Measurements from ENCODE around the gene C15orf40. TPM values are rescaled to one million over a fixed set of nuclear protein-coding genes. Genes with fewer than 3 reads are reported as not detected.

C15orf40 gene
- polyA plus RNA-seq, 2 of the 4 experiments (the other 2 are of a cell fraction), result 48.0 to 55.0 TPM

DNA sequence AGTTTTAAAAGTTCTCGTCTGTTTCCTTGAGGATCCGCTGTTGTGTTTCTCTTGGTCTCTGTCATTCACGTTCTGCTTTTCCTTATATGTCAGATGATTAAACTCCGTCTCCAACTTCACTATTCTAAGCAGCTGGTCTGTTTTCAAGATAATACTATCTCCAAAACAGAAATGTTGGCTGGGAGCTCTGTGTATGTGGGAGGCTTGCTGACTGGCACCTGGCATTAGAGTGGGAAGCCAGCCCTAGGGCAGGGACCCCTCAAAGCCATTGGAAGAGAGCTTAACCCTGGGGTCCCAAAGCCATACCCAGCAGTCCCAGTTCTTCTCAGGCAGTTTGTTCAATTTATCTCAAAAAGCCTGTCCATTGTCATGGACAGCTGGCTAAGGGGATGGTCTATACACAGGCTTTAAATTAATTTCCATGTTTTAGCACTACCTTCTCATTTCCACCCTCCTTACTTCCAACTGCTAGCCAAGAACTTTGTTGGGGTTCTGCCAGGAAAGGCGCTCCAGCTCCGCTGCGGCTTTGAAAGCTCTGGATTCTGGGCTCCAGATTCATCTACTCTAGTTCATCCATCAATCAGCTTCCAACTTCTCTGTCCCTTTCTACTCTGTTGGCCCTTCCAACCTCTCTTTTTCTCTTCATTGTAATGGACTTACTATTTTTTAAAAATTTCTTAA lies 46.4 kb upstream of the C15orf40 start:
- Histone ChIP-seq H3K27ac (no peak overlapping the region), H3K9me3 (no peaks in the 10 kb centered on the region), H3K4me3 (no peak overlapping the region), H3K4me1 (peaks cover 5% of the 10 kb centered on the region; the same call in 1 of the 3 replicates), H3K4me2 (no peak overlapping the region)
- ATAC-seq (no peak), DNase-seq (ENCODE audit: low read depth in 1 of 2, low spot score in 1 of 2) (no peak), FAIRE-seq (no peak)
- ChIA-PET POLR2A (interaction anchor here (1.0 to 2.9 kb wide), 2 partner anchors 9 to 46 kb away, joined by 3 to 21 read pairs; partner anchors contain the start of genes BTBD1 and C15orf40), CTCF (interaction anchor here (1.9 to 2.5 kb wide), 3 partner anchors 9 to 47 kb away, joined by 4 to 9 read pairs (median 7); partner anchors contain the start of genes BTBD1 and C15orf40)
- TF ChIP-seq, protein P1, sequence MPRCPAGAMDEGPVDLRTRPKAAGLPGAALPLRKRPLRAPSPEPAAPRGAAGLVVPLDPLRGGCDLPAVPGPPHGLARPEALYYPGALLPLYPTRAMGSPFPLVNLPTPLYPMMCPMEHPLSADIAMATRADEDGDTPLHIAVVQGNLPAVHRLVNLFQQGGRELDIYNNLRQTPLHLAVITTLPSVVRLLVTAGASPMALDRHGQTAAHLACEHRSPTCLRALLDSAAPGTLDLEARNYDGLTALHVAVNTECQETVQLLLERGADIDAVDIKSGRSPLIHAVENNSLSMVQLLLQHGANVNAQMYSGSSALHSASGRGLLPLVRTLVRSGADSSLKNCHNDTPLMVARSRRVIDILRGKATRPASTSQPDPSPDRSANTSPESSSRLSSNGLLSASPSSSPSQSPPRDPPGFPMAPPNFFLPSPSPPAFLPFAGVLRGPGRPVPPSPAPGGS (IDR thresholded peaks at IDR 0.05), result no peak
- TF ChIP-seq, protein P2, sequence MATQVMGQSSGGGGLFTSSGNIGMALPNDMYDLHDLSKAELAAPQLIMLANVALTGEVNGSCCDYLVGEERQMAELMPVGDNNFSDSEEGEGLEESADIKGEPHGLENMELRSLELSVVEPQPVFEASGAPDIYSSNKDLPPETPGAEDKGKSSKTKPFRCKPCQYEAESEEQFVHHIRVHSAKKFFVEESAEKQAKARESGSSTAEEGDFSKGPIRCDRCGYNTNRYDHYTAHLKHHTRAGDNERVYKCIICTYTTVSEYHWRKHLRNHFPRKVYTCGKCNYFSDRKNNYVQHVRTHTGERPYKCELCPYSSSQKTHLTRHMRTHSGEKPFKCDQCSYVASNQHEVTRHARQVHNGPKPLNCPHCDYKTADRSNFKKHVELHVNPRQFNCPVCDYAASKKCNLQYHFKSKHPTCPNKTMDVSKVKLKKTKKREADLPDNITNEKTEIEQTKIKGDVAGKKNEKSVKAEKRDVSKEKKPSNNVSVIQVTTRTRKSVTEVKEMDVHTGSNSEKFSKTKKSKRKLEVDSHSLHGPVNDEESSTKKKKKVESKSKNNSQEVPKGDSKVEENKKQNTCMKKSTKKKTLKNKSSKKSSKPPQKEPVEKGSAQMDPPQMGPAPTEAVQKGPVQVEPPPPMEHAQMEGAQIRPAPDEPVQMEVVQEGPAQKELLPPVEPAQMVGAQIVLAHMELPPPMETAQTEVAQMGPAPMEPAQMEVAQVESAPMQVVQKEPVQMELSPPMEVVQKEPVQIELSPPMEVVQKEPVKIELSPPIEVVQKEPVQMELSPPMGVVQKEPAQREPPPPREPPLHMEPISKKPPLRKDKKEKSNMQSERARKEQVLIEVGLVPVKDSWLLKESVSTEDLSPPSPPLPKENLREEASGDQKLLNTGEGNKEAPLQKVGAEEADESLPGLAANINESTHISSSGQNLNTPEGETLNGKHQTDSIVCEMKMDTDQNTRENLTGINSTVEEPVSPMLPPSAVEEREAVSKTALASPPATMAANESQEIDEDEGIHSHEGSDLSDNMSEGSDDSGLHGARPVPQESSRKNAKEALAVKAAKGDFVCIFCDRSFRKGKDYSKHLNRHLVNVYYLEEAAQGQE (IDR thresholded peaks at IDR 0.05), result no peak
- no peak for TF ChIP-seq TFCP2L1 (CRISPR knock-in tag; IDR thresholded peaks at IDR 0.05)
- WGBS (ENCODE audit: missing lambda C conversion rate), result 90% methylated on average over 7 of the region's 7 CpGs

DNA sequence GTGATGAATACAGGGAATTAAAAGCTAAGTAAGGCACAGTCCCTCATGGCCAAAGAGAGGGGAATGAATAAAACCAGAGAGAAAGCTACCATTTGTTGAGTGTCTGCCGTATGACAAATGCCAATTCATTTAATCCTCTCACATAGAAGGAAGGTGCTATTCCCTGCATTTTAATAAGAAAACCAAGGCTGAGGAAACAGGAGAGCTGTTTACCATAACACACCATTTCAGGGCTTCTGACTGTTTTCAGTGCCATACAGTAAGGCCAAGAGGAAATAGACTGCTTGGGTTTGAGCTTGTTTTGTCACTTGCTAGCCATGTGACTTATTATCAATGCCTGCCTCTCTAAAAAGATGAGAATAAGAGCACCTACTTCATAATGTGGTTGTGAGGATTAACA lies 45.6 kb upstream of the C15orf40 start:
- DNase-seq (ENCODE audit: low read depth in 1 of 2, low spot score in 1 of 2) (no peak), FAIRE-seq (no peak), ATAC-seq (no peak)
- Histone ChIP-seq H3K9me3 (no peaks in the 10 kb centered on the region), H3K4me2 (no peak overlapping the region), H3K4me3 (no peak overlapping the region), H3K4me1 (peaks cover 4% of the 10 kb centered on the region; the same call in 1 of the 3 replicates), H3K27ac (no peak overlapping the region)
- ChIA-PET CTCF (interaction anchor here (1.9 to 2.5 kb wide), 3 partner anchors 10 to 46 kb away, joined by 4 to 9 read pairs (median 7); partner anchors contain the start of genes BTBD1 and C15orf40), POLR2A (interaction anchor here (0.7 to 2.9 kb wide), 3 partner anchors 8 to 45 kb away, joined by 3 to 21 read pairs (median 3); partner anchors contain the start of genes BTBD1 and C15orf40)
- TF ChIP-seq, protein P3, sequence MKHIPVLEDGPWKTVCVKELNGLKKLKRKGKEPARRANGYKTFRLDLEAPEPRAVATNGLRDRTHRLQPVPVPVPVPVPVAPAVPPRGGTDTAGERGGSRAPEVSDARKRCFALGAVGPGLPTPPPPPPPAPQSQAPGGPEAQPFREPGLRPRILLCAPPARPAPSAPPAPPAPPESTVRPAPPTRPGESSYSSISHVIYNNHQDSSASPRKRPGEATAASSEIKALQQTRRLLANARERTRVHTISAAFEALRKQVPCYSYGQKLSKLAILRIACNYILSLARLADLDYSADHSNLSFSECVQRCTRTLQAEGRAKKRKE (CRISPR knock-in tag; IDR thresholded peaks at IDR 0.05; ENCODE audit: low read depth), result no peak
- TF ChIP-seq RAD21 (conservative IDR thresholded peaks at IDR 0.05 in 1 of 2, IDR thresholded peaks at IDR 0.05 in 1 of 2), result no peak
- TF ChIP-seq FOSB (CRISPR knock-in tag; IDR thresholded peaks at IDR 0.05), result no peak
- no peak for TF ChIP-seq NR3C1 (IDR thresholded peaks at IDR 0.05)
- TF ChIP-seq HOXB5 (CRISPR knock-in tag; IDR thresholded peaks at IDR 0.05), result no peak
- no peak for TF ChIP-seq ZNF302 (CRISPR knock-in tag; IDR thresholded peaks at IDR 0.05)
- TF ChIP-seq FOSL2 (IDR thresholded peaks at IDR 0.05), result no peak
- no peak for TF ChIP-seq FOSL2 (CRISPR knock-in tag; IDR thresholded peaks at IDR 0.05)
- TF ChIP-seq, protein P4, sequence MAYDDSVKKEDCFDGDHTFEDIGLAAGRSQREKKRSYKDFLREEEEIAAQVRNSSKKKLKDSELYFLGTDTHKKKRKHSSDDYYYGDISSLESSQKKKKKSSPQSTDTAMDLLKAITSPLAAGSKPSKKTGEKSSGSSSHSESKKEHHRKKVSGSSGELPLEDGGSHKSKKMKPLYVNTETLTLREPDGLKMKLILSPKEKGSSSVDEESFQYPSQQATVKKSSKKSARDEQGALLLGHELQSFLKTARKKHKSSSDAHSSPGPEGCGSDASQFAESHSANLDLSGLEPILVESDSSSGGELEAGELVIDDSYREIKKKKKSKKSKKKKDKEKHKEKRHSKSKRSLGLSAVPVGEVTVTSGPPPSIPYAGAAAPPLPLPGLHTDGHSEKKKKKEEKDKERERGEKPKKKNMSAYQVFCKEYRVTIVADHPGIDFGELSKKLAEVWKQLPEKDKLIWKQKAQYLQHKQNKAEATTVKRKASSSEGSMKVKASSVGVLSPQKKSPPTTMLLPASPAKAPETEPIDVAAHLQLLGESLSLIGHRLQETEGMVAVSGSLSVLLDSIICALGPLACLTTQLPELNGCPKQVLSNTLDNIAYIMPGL (CRISPR knock-in tag; IDR thresholded peaks at IDR 0.05; ENCODE audit: borderline replicate concordance), result no peak
- TF ChIP-seq ZSCAN20 (CRISPR knock-in tag; IDR thresholded peaks at IDR 0.05), result no peak
- no peak for TF ChIP-seq POLR2AphosphoS2 (conservative IDR thresholded peaks at IDR 0.05; ENCODE audit: low read length)
- TF ChIP-seq CHD2 (IDR thresholded peaks at IDR 0.05; ENCODE audit: low read length, partially characterized antibody), result no peak
- TF ChIP-seq, protein P5, sequence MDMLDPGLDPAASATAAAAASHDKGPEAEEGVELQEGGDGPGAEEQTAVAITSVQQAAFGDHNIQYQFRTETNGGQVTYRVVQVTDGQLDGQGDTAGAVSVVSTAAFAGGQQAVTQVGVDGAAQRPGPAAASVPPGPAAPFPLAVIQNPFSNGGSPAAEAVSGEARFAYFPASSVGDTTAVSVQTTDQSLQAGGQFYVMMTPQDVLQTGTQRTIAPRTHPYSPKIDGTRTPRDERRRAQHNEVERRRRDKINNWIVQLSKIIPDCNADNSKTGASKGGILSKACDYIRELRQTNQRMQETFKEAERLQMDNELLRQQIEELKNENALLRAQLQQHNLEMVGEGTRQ (IDR thresholded peaks at IDR 0.05), result no peak
- 88% methylated on average over 1 of the region's 1 CpG for WGBS (ENCODE audit: missing lambda C conversion rate)

All from A549 (cell line).